ENCODE measurements around the gene TMEM25. TPM values are rescaled to one million over a fixed set of nuclear protein-coding genes. Genes with fewer than 3 reads are reported as not detected.

The TMEM25 gene
- total and polyA plus RNA-seq, 2 of the 13 experiments (the other 11 are each of a cell fraction or from before 2014, with no cell fraction given) = 7.5 to 17.2 TPM

- no peak for TF ChIP-seq IRF1 (CRISPR knock-in tag; IDR thresholded peaks at IDR 0.05; ENCODE audit: low read depth)
Observed at GRCh38 chr11:118497831-118498230, 33.2 kb upstream of the TMEM25 start (continued).

DNA sequence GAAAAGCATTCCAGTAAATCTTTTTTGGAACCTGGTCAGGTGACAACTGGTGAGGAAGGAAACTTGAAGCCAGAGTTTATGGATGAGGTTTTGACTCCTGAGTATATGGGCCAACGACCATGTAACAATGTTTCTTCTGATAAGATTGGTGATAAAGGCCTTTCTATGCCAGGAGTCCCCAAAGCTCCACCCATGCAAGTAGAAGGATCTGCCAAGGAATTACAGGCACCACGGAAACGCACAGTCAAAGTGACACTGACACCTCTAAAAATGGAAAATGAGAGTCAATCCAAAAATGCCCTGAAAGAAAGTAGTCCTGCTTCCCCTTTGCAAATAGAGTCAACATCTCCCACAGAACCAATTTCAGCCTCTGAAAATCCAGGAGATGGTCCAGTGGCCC is 27.8 kb upstream of the TMEM25 start:
- Histone ChIP-seq H2AFZ (ENCODE audit: low read length) (no peak overlapping the region), H3K27ac (ENCODE audit: extremely low read length, insufficient read depth, low read length) (no peak overlapping the region), H3K4me2 (ENCODE audit: low read depth, low read length) (no peak overlapping the region), H3K9me3 (ENCODE audit: low read length) (no peaks in the 10 kb centered on the region), H3K9ac (ENCODE audit: insufficient read depth, low read depth, low read length) (no peak overlapping the region), H3K4me3 (replicated peaks in 1 of 3; ENCODE audit: insufficient read depth in 1 of 3, low read depth in 2 of 3, low read length in 3 of 3) (no peak overlapping the region), H3K4me1 (ENCODE audit: insufficient read depth, low read length) (no peaks in the 10 kb centered on the region), H4K20me1 (ENCODE audit: insufficient read depth, low read length) (no peaks in the 10 kb centered on the region), H3K27me3 (ENCODE audit: control insufficient read depth in 1 of 2, insufficient read depth in 2 of 2, low read length in 2 of 2) (no peaks in the 10 kb centered on the region), H3K79me2 (ENCODE audit: insufficient read depth, low read length) (no peaks in the 10 kb centered on the region), H3K36me3 (replicated peaks in 1 of 2; ENCODE audit: control insufficient read depth in 1 of 2, insufficient read depth in 2 of 2, low read length in 2 of 2) (peaks cover 29 to 90% of the 10 kb centered on the region in 2 experiments)
- no peak for DNase-seq (ENCODE audit: low spot score)
- intact Hi-C loops (cut with micrococcal nuclease; ENCODE audit: unreplicated experiment) (no loop called here), in situ Hi-C loops (cut with HindIII; ENCODE audit: extremely low pct_ligation_motif_present, low pct_unique_long_range_greater_than_20kb) (no loop called here)
- no TSS peak for BruUV-seq (replicated peaks)
- 96% methylated on average over 3 of the region's 3 CpGs for WGBS (ENCODE audit: low lambda C conversion rate)
- TF ChIP-seq GZF1 (CRISPR knock-in tag; IDR thresholded peaks at IDR 0.05) (no peak), ONECUT2 (CRISPR knock-in tag; IDR thresholded peaks at IDR 0.05) (no peak), ZNF761 (CRISPR knock-in tag; conservative IDR thresholded peaks at IDR 0.05) (no peak), SKIL (CRISPR knock-in tag; IDR thresholded peaks at IDR 0.05; ENCODE audit: borderline replicate concordance) (no peak), SRSF9 (IDR thresholded peaks at IDR 0.05; ENCODE audit: borderline replicate concordance, insufficient read depth, low read depth, low read length, poor library complexity, severe bottlenecking) (no peak), HOMEZ (CRISPR knock-in tag; IDR thresholded peaks at IDR 0.05; ENCODE audit: low read depth) (no peak)
- ATAC-seq = no peak
- FAIRE-seq = no peak
- ChIA-PET CTCF (ENCODE audit: low intra/inter-chr PET ratio, low total read pairs) (no interaction called here), POLR2A (no interaction called here)

All from HepG2 (cell line).